Upper lobe of left lung (tissue), 4 donors: ENCODE measurements around the gene AIFM3.

Experiments used
- CTCF ChIP-seq, 6 experiments: fragments of 450-650 bp in 4 of 6; fragments of 200-600 bp in 2 of 6; sonication (generic) in 2 of 6; IDR thresholded peaks; one replicate each; pipeline ENCODE4 v1.5.1; 2016 to 2019; ENCODE audit warnings: antibody characterized with exemption in 6 of 6
- POLR2A ChIP-seq, 4 donors: fragments of 450-650 bp; IDR thresholded peaks; one replicate each; pipeline ENCODE4 v1.5.1; 2016 to 2017; ENCODE audit warnings: antibody characterized with exemption in 4 of 4, mild to moderate bottlenecking in 2 of 4

GRCh38 chr22:20930004-20930403 lies 37.1 kb upstream of the AIFM3 start:
- TF ChIP-seq CTCF (IDR thresholded peaks at IDR 0.05): no peak
- TF ChIP-seq POLR2A (IDR thresholded peaks at IDR 0.05): no peak
